ENCODE results near the gene SLC24A3. TPM values are rescaled to one million over a fixed set of nuclear protein-coding genes. Genes with fewer than 3 reads are reported as not detected.

The SLC24A3 gene
- total and polyA plus RNA-seq, 2 experiments from 2014 or later, result not detected

GRCh38 chr20:19577692-19578091, 365.2 kb downstream of the SLC24A3 start:
- in situ Hi-C loops (cut with MboI), result no loop called here
- no peak overlapping the region for H3K4me3 ChIP-seq
- 62 to 63% methylated on average over 3 of the region's 3 CpGs for WGBS, 2 experiments (ENCODE audit: low coverage in 1 of 2, low lambda C conversion rate in 2 of 2, missing lambda C conversion rate in 2 of 2)
- no peak overlapping the region for H2AFZ ChIP-seq
- no peaks in the 10 kb centered on the region for H3K79me2 ChIP-seq (ENCODE audit: insufficient read depth)
- H3K9ac ChIP-seq, result no peak overlapping the region
- no peak overlapping the region for H3K27ac ChIP-seq
- no peaks in the 10 kb centered on the region for H4K20me1 ChIP-seq (ENCODE audit: insufficient read depth)
- H3K4me1 ChIP-seq (ENCODE audit: insufficient read depth), result no peaks in the 10 kb centered on the region
- no peak for TF ChIP-seq EZH2 (IDR thresholded peaks at IDR 0.05; ENCODE audit: insufficient read depth, poor library complexity, severe bottlenecking)
- TF ChIP-seq EZH2phosphoT487 (IDR thresholded peaks at IDR 0.05; ENCODE audit: insufficient read depth, low read depth), result no peak
- DNase-seq, result no peak
- no peaks in the 10 kb centered on the region for H3K9me3 ChIP-seq (ENCODE audit: low read depth)
- H3K9me2 ChIP-seq (ENCODE audit: insufficient read depth), result no peaks in the 10 kb centered on the region
- H3F3A ChIP-seq (ENCODE audit: insufficient read depth), result no peaks in the 10 kb centered on the region
- H3K4me2 ChIP-seq (ENCODE audit: unreplicated experiment), result no peak overlapping the region
- H3K27me3 ChIP-seq (replicated peaks; ENCODE audit: insufficient read depth), result no peaks in the 10 kb centered on the region
- no peaks in the 10 kb centered on the region for H3K36me3 ChIP-seq (ENCODE audit: low read depth)

GRCh38 chr20:19582782-19583181, 370.3 kb downstream of the SLC24A3 start:
- in situ Hi-C loops (cut with MboI), result loop anchor here (10.0 kb wide), 1 partner anchor 378 kb away; no protein-coding TSS in a partner anchor

GRCh38 chr20:19583532-19584175, 371.2 kb downstream of the SLC24A3 start:
- Histone ChIP-seq H3K4me2 (ENCODE audit: unreplicated experiment) (no peak overlapping the region), H3F3A (ENCODE audit: insufficient read depth) (no peaks in the 10 kb centered on the region), H3K79me2 (ENCODE audit: insufficient read depth) (no peaks in the 10 kb centered on the region), H3K4me1 (ENCODE audit: insufficient read depth) (no peaks in the 10 kb centered on the region), H3K9me2 (ENCODE audit: insufficient read depth) (no peaks in the 10 kb centered on the region), H2AFZ (no peak overlapping the region), H3K27ac (no peak overlapping the region), H3K9me3 (ENCODE audit: low read depth) (no peaks in the 10 kb centered on the region), H3K4me3 (no peak overlapping the region), H4K20me1 (ENCODE audit: insufficient read depth) (no peaks in the 10 kb centered on the region), H3K9ac (no peak overlapping the region), H3K36me3 (ENCODE audit: low read depth) (no peaks in the 10 kb centered on the region), H3K27me3 (replicated peaks; ENCODE audit: insufficient read depth) (0 out of 2 replicates have a peak, but pooled peaks cover 3% of the 10 kb centered on the region)
- TF ChIP-seq EZH2phosphoT487 (IDR thresholded peaks at IDR 0.05; ENCODE audit: insufficient read depth, low read depth) (no peak), EZH2 (IDR thresholded peaks at IDR 0.05; ENCODE audit: insufficient read depth, poor library complexity, severe bottlenecking) (no peak)
- 71 to 72% methylated on average over 12 of the region's 12 CpGs for WGBS, 2 experiments (ENCODE audit: low coverage in 1 of 2, low lambda C conversion rate in 2 of 2, missing lambda C conversion rate in 2 of 2)
- in situ Hi-C loops (cut with MboI), result loop anchor here (10.0 kb wide), 1 partner anchor 379 kb away; no protein-coding TSS in a partner anchor
- peak; percentile 63 for DNase-seq

More at GRCh38 chr20:19582782-19583181, 370.3 kb downstream of the SLC24A3 start:
- DNase-seq, result no peak
- no peaks in the 10 kb centered on the region for H3K79me2 ChIP-seq (ENCODE audit: insufficient read depth)
- H2AFZ ChIP-seq, result no peak overlapping the region
- no peaks in the 10 kb centered on the region for H3K36me3 ChIP-seq (ENCODE audit: low read depth)
- no peaks in the 10 kb centered on the region for H4K20me1 ChIP-seq (ENCODE audit: insufficient read depth)
- no peaks in the 10 kb centered on the region for H3K9me2 ChIP-seq (ENCODE audit: insufficient read depth)
- WGBS, 2 experiments (ENCODE audit: low coverage in 1 of 2, low lambda C conversion rate in 2 of 2, missing lambda C conversion rate in 2 of 2), result 45 to 53% methylated on average over 7 of the region's 7 CpGs
- TF ChIP-seq EZH2 (IDR thresholded peaks at IDR 0.05; ENCODE audit: insufficient read depth, poor library complexity, severe bottlenecking), result no peak
- TF ChIP-seq EZH2phosphoT487 (IDR thresholded peaks at IDR 0.05; ENCODE audit: insufficient read depth, low read depth), result no peak
- no peaks in the 10 kb centered on the region for H3F3A ChIP-seq (ENCODE audit: insufficient read depth)
- H3K27ac ChIP-seq, result no peak overlapping the region
- H3K9ac ChIP-seq, result no peak overlapping the region
- H3K4me3 ChIP-seq, result no peak overlapping the region
- H3K4me1 ChIP-seq (ENCODE audit: insufficient read depth), result no peaks in the 10 kb centered on the region
- H3K9me3 ChIP-seq (ENCODE audit: low read depth), result no peaks in the 10 kb centered on the region
- H3K27me3 ChIP-seq (replicated peaks; ENCODE audit: insufficient read depth), result 0 out of 2 replicates have a peak, but pooled peaks cover under 1% of the 10 kb centered on the region
- no peak overlapping the region for H3K4me2 ChIP-seq (ENCODE audit: unreplicated experiment)

- WGBS, 2 experiments (ENCODE audit: low coverage in 1 of 2, low lambda C conversion rate in 2 of 2, missing lambda C conversion rate in 2 of 2), result 74 to 79% methylated on average over 4 of the region's 4 CpGs
- TF ChIP-seq EZH2phosphoT487 (IDR thresholded peaks at IDR 0.05; ENCODE audit: insufficient read depth, low read depth) (no peak), EZH2 (IDR thresholded peaks at IDR 0.05; ENCODE audit: insufficient read depth, poor library complexity, severe bottlenecking) (no peak)
- Histone ChIP-seq H2AFZ (no peak overlapping the region), H3K4me2 (ENCODE audit: unreplicated experiment) (no peak overlapping the region), H3K27ac (no peak overlapping the region), H3K9me2 (ENCODE audit: insufficient read depth) (no peaks in the 10 kb centered on the region), H3K4me3 (no peak overlapping the region), H3K9me3 (ENCODE audit: low read depth) (no peaks in the 10 kb centered on the region), H3K27me3 (replicated peaks; ENCODE audit: insufficient read depth) (0 out of 2 replicates have a peak, but pooled peaks cover 3% of the 10 kb centered on the region), H3K36me3 (ENCODE audit: low read depth) (no peaks in the 10 kb centered on the region), H3K79me2 (ENCODE audit: insufficient read depth) (no peaks in the 10 kb centered on the region), H3F3A (ENCODE audit: insufficient read depth) (no peaks in the 10 kb centered on the region), H3K9ac (no peak overlapping the region), H3K4me1 (ENCODE audit: insufficient read depth) (no peaks in the 10 kb centered on the region), H4K20me1 (ENCODE audit: insufficient read depth) (no peaks in the 10 kb centered on the region)
- in situ Hi-C loops (cut with MboI), result loop anchor here (10.0 kb wide), 1 partner anchor 383 kb away; no protein-coding TSS in a partner anchor
- DNase-seq, result no peak
Measured at GRCh38 chr20:19588241-19588640, 375.8 kb downstream of the SLC24A3 start.
